Stimulated activated naive CD8-positive, alpha-beta T cell treated with anti-CD3 and anti-CD28 coated beads, Interleukin-15, Interleukin-2, amounts not matched to agents 100 ng/mL and 50 ng/mL, for 24 hours (primary cell): ENCODE results near the gene TSPAN5.

Experiments
- H3K27ac Mint-ChIP-seq: one replicate; pipeline ENCODE4 v1.8.0; 2021; ENCODE audit warnings: mild to moderate bottlenecking, mixed read lengths
- H3K27me3 Mint-ChIP-seq: one replicate; pipeline ENCODE4 v1.8.0; 2021; ENCODE audit warnings: mixed read lengths
- H3K36me3 Mint-ChIP-seq: one replicate; pipeline ENCODE4 v1.8.0; 2021; ENCODE audit warnings: low read depth, mixed read lengths
- H3K4me1 Mint-ChIP-seq: one replicate; pipeline ENCODE4 v1.8.0; 2021; ENCODE audit warnings: low read depth, mixed read lengths
- H3K4me3 Mint-ChIP-seq: one replicate; pipeline ENCODE4 v1.8.0; 2021; ENCODE audit warnings: mild to moderate bottlenecking, mixed read lengths
- H3K9me3 Mint-ChIP-seq: one replicate; pipeline ENCODE4 v1.8.0; 2021; ENCODE audit warnings: mixed read lengths

TSPAN5 gene

DNA sequence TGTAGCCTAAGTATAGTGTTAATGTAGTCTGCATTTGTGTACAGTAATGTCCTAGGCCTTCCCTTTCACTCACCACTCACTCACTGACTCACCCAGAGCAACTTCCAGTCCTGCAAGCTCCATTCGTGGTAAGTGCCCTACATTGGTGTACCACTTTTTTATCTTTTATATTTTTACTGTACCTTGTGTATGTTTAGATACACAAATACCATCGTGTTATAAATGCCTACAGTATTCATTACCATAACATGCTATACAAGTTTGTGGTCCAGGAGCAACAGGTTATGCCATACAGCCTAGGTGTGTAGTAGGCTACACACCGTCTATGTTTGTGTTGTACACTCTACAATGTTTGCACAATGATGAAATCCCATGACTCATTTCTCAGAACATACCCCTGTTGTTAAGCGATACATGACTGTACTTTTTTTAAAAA is 15.4 kb downstream of the TSPAN5 start:
- Mint-ChIP-seq H3K4me1 (peaks cover 68% of the 10 kb centered on the region), H3K9me3 (no peaks in the 10 kb centered on the region), H3K27me3 (no peaks in the 10 kb centered on the region), H3K4me3 (no peak overlapping the region), H3K36me3 (peaks cover 3% of the 10 kb centered on the region), H3K27ac (no peak overlapping the region)

DNA sequence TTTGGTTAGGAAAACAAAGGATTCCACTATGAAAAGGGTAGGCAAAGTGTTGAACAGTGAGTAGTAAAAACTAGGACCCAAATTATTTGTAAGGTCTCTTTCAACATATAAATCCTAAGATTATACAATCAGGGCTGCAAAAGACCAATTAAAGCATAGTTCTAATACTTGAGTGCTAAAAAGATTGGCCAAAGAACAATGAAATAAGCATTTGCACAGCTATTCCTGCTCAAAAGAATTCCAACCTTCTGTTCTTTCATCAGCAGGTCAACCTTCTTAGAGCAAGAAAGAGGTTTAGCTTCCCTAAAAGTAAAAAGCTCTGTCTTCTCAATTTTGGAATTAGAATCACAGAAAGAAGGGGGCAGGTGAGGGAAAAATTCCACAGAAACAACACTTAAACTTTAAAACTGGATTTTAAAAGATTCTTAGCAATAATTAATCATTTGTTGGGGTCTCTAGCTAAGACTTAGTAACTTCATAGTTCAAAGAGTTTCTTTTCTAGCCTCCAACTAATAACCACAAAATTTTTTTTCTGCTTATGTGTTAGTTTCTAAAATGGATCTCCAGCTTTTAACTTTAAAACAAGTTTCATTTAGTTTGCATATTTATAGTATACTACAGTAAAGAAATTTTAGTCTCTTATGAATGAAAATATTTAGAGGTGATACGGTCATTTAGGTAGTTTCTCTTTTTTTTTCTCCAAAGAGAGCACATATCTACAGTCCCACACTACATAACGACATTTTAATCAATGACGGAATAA is 16.3 kb downstream of the TSPAN5 start:
- no peak overlapping the region for H3K4me3 Mint-ChIP-seq
- H3K9me3 Mint-ChIP-seq = no peaks in the 10 kb centered on the region
- H3K4me1 Mint-ChIP-seq = peaks cover 69% of the 10 kb centered on the region
- peaks cover 3% of the 10 kb centered on the region for H3K36me3 Mint-ChIP-seq
- H3K27me3 Mint-ChIP-seq = no peaks in the 10 kb centered on the region
- H3K27ac Mint-ChIP-seq = no peak overlapping the region

DNA sequence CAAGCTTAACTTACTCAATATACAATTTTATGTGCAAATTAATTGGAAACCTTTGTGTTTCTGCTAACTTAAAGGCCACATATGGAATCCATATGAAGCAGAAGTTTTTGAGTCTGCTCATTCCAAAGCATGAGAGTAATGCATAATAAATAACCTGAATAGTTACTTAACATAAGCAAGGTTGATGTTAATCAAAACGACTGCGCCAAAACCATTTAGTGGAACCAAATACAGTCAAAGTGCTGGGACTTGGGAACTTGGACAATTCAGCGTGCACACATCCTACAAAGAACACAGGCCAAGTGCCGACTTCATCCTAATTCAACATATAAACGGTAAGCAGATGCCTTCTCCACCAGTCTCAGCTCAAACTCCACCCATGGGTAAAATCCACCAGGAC is 17.0 kb downstream of the TSPAN5 start:
- Mint-ChIP-seq H3K27me3 (no peaks in the 10 kb centered on the region), H3K27ac (no peak overlapping the region), H3K4me3 (no peak overlapping the region), H3K9me3 (no peaks in the 10 kb centered on the region), H3K4me1 (peaks cover 68% of the 10 kb centered on the region), H3K36me3 (peaks cover 3% of the 10 kb centered on the region)

DNA sequence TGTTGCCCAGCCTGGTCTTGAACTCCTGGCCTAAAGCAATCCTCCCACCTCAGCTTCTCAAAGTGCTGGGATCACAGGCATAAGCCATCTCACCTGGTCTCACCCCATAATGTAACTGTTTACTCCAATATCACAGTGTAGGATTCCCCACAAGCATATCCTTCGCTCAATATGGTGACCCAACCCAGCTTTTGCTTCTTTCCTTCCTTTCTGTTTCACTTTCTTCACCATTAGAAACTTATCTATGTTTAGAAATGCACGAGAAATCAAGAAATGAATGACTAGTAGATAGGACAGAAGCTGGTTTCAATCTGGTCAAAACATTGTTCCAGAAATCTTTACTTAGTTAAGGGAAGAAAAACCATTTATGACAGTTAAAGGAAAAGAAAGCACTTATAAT is 18.9 kb downstream of the TSPAN5 start:
- Mint-ChIP-seq H3K27me3 (no peaks in the 10 kb centered on the region), H3K4me3 (peak overlapping the region; percentile 57), H3K4me1 (peaks cover 56% of the 10 kb centered on the region), H3K9me3 (no peaks in the 10 kb centered on the region), H3K36me3 (peaks cover 3% of the 10 kb centered on the region), H3K27ac (peak overlapping the region; percentile 27)

DNA sequence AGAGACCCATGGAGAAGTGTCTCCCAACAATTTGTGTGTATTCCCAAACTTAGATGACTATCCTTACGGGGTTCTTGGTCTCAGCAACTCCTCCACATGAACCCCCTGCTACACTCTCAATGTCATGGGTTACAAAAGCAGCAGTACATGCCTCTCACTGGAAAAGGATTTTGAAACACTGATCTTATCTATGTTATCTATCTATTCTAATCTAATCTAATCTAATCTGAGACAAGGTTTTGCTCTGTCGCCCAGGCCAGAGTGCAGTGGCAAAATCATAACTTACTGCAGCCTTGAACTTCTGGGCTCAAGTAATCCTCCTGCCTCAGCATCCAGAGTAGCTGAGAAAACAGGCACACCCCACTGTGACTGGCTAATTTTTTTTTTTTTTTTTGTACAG is 19.3 kb downstream of the TSPAN5 start:
- H3K4me1 Mint-ChIP-seq = peaks cover 53% of the 10 kb centered on the region
- no peak overlapping the region for H3K4me3 Mint-ChIP-seq

DNA sequence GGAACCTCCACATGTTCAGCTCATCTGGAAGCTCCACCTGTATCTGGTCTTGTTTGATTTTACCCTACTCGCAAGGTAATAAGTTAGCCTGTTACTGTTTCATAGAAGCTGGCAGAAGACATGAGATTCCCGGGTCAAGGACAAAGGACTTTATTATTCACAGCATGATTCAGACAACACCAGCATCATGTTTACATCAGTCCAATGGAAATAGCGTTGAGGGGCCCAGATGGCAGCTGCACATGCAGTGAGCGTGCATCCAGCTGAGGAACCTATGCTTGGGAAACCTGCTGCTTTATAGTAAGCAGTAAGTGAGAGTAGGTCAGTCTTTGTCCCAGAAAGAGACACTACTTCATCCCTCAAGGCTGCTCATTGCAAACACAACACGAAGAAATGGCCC is 19.8 kb downstream of the TSPAN5 start:
- H3K4me3 Mint-ChIP-seq = no peak overlapping the region
- H3K4me1 Mint-ChIP-seq = peaks cover 49% of the 10 kb centered on the region
- H3K27ac Mint-ChIP-seq = no peak overlapping the region
- no peaks in the 10 kb centered on the region for H3K9me3 Mint-ChIP-seq
- H3K36me3 Mint-ChIP-seq = peaks cover 3% of the 10 kb centered on the region
- no peaks in the 10 kb centered on the region for H3K27me3 Mint-ChIP-seq

More for the DNA sequence above, 19.3 kb downstream of the TSPAN5 start:
- no peaks in the 10 kb centered on the region for H3K27me3 Mint-ChIP-seq
- H3K27ac Mint-ChIP-seq = no peak overlapping the region
- H3K9me3 Mint-ChIP-seq = no peaks in the 10 kb centered on the region
- peaks cover 3% of the 10 kb centered on the region for H3K36me3 Mint-ChIP-seq

DNA sequence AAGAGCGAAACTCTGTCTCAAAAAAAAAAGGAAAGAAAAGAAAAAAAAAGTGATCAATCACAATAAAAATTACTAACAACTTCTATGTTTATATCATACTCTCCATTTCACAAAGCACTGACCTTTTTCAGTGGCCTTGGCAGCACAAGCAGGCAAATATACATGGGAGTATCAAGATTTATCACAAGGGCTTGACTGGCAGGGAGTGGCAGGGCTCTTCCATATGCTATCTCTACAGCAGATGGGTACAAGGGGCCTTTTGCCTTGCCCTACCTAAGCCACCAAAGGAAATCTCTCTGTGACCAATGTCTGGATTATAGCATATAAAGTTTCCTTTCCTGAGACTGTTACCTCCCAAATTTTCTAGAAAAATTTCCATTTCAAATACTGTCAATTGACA is 24.4 kb downstream of the TSPAN5 start:
- no peak overlapping the region for H3K4me3 Mint-ChIP-seq
- H3K9me3 Mint-ChIP-seq = no peaks in the 10 kb centered on the region
- H3K4me1 Mint-ChIP-seq = peaks cover 20% of the 10 kb centered on the region
- no peak overlapping the region for H3K27ac Mint-ChIP-seq
- peaks cover 4% of the 10 kb centered on the region for H3K36me3 Mint-ChIP-seq
- H3K27me3 Mint-ChIP-seq = no peaks in the 10 kb centered on the region

DNA sequence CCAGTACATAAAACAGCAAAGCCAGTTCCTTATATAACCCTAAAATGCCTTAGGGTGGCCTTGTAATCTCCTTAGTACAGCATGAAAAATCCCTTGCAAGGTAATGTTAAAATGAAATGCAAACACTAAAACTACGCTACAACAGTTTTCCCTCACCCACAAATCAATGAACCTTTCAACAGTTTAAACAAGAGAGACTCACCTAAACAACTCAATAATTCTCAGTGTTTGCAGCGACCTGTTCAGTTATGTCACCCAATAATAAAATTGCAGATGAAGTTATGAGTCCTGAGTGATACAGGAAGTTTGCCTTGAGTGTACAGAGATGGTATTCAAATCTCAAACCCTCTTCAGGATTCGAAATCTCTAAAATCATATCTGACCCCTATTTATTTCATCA is 25.3 kb downstream of the TSPAN5 start:
- H3K4me1 Mint-ChIP-seq = peaks cover 13% of the 10 kb centered on the region
- H3K27me3 Mint-ChIP-seq = no peaks in the 10 kb centered on the region
- no peak overlapping the region for H3K27ac Mint-ChIP-seq
- H3K36me3 Mint-ChIP-seq = peaks cover 4% of the 10 kb centered on the region
- no peak overlapping the region for H3K4me3 Mint-ChIP-seq
- H3K9me3 Mint-ChIP-seq = no peaks in the 10 kb centered on the region

DNA sequence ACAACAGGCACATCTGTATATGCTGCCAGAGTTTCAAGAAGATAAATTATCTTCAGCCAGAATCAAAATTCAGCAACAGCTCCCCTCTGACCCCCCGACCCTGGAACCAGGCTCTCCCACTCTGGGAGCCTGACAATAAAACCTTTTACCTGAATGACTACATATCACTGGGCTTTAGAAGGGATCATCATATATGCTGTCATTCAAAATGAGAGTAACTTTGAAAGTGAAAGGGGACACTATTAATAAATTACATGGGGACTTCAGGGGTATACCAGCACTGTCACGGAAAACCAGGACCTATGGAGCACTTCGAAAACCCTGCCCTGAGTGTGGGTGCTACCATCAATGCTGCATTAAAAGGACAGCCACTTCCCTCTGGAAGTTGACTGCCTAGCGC is 26.2 kb downstream of the TSPAN5 start:
- H3K4me1 Mint-ChIP-seq = peaks cover 17% of the 10 kb centered on the region
- peaks cover 4% of the 10 kb centered on the region for H3K36me3 Mint-ChIP-seq
- H3K27ac Mint-ChIP-seq = no peak overlapping the region
- H3K27me3 Mint-ChIP-seq = no peaks in the 10 kb centered on the region
- H3K4me3 Mint-ChIP-seq = no peak overlapping the region
- no peaks in the 10 kb centered on the region for H3K9me3 Mint-ChIP-seq

DNA sequence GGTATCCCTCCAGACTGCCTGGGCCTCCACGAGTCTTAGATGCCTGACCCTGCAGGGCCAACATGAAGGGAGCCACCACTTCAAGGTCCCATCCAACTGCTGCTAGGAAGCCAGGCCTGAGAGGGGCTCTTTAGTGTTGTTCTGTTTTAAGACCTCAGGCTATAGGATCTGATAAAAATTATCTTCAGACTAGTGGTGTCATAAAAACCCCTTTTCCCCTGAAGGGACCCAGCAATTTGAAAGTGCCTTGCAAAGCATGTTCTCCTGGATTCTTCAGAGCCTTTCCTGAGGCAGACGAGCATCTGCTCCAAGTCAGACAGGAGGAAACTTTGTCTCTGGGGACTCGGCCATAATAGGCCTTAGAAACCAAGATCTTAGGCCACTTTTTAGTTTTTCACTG is 26.9 kb downstream of the TSPAN5 start:
- no peak overlapping the region for H3K27ac Mint-ChIP-seq
- peaks cover 23% of the 10 kb centered on the region for H3K4me1 Mint-ChIP-seq

DNA sequence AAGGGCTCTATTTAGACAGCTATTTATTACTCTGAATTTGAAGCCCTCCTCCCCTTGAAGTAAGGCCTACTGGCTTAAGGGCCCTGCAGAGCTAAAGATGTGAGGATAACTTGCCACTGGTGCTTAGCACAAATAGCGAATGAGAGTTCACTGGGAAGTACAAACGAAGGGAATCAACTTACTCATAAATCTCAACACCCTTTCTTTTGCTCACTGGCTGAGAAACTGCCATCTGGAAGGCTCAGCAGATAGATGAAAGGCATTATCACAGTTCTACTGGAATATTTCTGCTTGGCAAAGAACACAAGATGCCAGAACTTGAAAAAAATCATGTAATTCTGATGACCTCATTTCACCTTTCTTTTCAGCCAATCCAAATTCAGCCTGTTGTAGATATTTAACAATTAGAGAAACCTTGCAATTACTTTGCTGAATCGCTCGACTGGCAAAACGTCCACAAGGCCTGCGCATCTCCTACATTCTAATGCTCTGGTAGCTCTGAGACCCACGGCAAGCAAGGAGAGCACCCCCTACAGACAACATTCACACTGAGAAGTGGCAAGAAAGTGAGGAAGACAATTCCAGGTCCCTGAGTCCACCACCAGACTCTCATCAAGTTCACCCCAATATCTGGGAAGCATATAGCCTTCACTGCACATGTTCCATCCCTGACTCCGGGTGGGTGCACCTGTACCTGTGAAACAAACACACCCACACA is 27.5 kb downstream of the TSPAN5 start:
- Mint-ChIP-seq H3K36me3 (peaks cover 4% of the 10 kb centered on the region), H3K4me1 (peaks cover 29% of the 10 kb centered on the region), H3K9me3 (no peaks in the 10 kb centered on the region), H3K27me3 (no peaks in the 10 kb centered on the region), H3K27ac (no peak overlapping the region), H3K4me3 (no peak overlapping the region)

More for the DNA sequence above, 26.9 kb downstream of the TSPAN5 start:
- H3K9me3 Mint-ChIP-seq = no peaks in the 10 kb centered on the region
- H3K36me3 Mint-ChIP-seq = peaks cover 4% of the 10 kb centered on the region
- no peaks in the 10 kb centered on the region for H3K27me3 Mint-ChIP-seq
- no peak overlapping the region for H3K4me3 Mint-ChIP-seq

DNA sequence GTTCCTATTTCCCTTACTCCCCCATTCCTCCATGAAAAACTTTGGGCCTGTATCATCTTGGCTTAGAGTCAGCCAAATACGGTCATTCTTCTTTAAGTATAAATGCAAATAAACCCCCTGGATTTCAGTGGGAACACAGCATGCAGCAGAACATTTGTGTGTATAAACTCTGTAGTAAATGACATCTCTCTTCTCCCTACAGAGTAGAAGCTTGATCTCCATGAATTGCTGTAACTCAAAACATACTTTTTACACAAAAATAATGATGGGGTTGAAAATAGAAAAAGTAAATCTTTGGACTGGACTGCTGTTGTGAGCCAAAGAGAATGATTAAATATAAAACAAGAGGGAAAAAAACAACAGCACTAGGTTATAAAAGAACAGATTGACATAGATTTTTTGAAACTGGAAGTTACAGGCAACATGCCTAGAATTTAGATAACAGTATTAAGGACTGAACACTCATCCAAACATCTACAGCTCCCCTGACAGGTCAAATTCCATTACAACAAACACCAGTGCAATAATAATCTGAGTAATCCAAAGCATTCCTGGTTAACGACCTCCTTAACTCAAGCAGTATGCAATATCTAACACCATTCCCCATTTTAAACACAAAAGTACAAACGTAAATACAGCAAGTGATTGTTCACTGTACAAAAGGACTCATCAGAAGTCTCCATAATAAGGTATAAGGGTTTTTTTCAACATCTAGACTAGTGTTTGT is 30.7 kb downstream of the TSPAN5 start:
- H3K36me3 Mint-ChIP-seq = no peaks in the 10 kb centered on the region
- H3K4me1 Mint-ChIP-seq = peaks cover 60% of the 10 kb centered on the region
- no peaks in the 10 kb centered on the region for H3K27me3 Mint-ChIP-seq
- no peak overlapping the region for H3K27ac Mint-ChIP-seq
- H3K9me3 Mint-ChIP-seq = no peaks in the 10 kb centered on the region
- no peak overlapping the region for H3K4me3 Mint-ChIP-seq

DNA sequence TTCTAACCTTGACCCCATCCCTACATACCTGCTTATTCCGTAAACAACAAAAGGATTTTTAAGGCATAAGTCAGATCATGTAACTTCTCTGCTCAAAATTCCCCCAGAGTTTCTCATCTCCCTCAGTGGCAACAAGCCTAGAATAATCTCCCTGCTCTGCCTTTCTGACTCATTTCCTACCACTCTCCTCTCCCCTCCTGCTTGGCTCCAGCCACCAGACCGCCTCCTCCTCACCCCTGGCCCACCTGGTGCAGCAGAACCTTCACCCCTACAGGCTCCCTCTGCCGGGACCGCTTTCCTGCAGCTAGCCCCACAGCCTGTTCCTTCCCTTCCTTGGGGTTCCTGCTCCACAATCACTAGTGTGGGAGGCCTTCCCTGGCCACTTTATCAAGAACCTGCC is 32.1 kb downstream of the TSPAN5 start:
- Mint-ChIP-seq H3K27ac (peak overlapping the region; percentile 59), H3K4me1 (peaks cover 54% of the 10 kb centered on the region), H3K36me3 (no peaks in the 10 kb centered on the region), H3K9me3 (no peaks in the 10 kb centered on the region), H3K27me3 (no peaks in the 10 kb centered on the region), H3K4me3 (no peak overlapping the region)

DNA sequence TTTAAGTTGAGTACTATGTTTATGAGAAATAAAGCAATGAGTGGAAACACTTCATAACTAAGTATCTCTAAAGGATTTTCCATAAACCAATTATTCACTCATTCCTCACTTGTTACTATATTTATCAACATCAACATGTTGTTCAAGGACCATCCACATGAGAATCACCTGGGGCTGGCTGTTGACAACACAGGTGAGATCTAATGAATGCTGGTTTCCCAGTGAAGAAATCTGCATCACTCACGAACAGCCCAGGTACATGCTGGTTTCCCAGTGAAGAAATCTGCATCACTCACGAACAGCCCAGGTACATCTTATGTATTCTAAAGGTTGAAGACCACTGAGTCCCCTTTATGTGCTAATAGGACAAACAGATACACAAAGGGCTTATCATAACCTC is 32.5 kb downstream of the TSPAN5 start:
- Mint-ChIP-seq H3K36me3 (no peaks in the 10 kb centered on the region), H3K27ac (peak overlapping the region; percentile 59), H3K9me3 (no peaks in the 10 kb centered on the region), H3K4me3 (peak overlapping the region; percentile 45), H3K27me3 (no peaks in the 10 kb centered on the region), H3K4me1 (peaks cover 55% of the 10 kb centered on the region)

DNA sequence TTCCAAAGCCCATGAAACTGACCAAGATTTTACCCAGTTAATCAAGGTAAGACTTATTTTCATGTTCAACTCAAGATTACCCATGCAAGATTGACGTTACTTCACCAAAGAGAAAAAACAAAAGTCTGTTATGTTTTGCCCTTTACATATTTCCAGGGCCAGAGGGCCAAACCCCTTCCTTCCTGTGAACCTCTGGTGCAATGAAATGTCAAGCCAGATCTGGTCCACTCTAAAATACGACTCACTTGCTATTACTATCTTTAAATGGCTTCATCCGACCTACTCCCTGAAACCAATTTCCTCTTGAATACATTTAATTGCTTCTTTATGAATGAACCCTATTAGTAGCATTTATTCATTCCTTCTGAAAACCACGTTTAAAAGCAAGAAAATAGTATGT is 33.0 kb downstream of the TSPAN5 start:
- no peaks in the 10 kb centered on the region for H3K9me3 Mint-ChIP-seq
- H3K27ac Mint-ChIP-seq = peak overlapping the region; percentile 53
- no peaks in the 10 kb centered on the region for H3K27me3 Mint-ChIP-seq
- peaks cover 61% of the 10 kb centered on the region for H3K4me1 Mint-ChIP-seq
- no peaks in the 10 kb centered on the region for H3K36me3 Mint-ChIP-seq
- peak overlapping the region; percentile 45 for H3K4me3 Mint-ChIP-seq
